Endometrial microvascular endothelial cells (primary cell): ENCODE data around the gene ERC1. TPM values are rescaled to one million over a fixed set of nuclear protein-coding genes. Genes with fewer than 3 reads are reported as not detected.

Source experiments
- in situ Hi-C: cut with HindIII; loops from 2 replicates; pipeline ENCODE4 v1.10.0; 2017; ENCODE audit warnings: low sequenced_read_pairs, low pct_unique_long_range_greater_than_20kb; ENCODE audit errors: inconsistent ontology term
- total RNA-seq: library from RNA; depleted of rRNA; stranded (reverse); fragments of >200 nt; gene quantifications from one replicate; pipeline ENCODE4 v1.2.3, GENCODE V29; 2015; ENCODE audit errors: inconsistent ontology term

ERC1 gene
- total RNA-seq, 1 donor from 2014 or later: 13.1 TPM

DNA sequence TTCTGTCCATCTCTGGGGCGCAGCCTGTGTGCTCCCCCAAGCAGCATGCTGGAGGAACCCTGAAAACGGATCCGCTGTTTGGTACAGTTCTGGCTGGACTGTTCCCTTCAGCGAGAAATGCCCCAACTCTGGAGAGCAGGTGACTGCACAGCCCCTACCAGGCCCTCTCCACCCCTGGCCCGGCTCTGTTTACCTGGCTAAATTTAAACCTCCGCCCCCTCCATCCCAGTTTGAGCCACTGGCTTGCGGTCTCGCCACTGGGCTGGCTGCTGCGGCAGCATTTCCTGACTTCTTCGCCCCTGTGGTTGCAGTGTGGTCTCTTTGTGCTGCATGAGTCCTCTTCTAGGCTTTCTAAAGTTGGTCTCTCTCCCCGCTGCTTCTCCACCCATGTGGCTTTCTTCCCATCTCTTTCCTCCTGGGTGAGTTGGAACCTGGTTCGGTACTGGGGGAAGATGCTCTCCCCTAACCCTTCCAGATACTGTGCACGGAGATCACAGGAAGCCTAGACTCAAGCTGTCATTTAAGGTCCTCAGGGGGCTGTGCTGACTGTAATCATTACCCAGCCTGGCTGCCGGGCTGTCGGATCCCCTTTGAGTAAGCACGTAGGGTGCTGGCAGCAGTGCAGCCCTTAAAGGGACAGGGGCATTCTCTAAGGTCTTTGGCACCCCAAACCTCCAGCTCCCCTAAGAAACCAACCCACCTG lies 542.7 kb downstream of the ERC1 start:
- in situ Hi-C loops: no loop called here

- in situ Hi-C loops: no loop called here
These were observed 543.7 kb downstream of the ERC1 start for GRCh38 chr12:1534748-1535147.

GRCh38 chr12:1536817-1537216 lies 545.8 kb downstream of the ERC1 start:
- in situ Hi-C loops: no loop called here

DNA sequence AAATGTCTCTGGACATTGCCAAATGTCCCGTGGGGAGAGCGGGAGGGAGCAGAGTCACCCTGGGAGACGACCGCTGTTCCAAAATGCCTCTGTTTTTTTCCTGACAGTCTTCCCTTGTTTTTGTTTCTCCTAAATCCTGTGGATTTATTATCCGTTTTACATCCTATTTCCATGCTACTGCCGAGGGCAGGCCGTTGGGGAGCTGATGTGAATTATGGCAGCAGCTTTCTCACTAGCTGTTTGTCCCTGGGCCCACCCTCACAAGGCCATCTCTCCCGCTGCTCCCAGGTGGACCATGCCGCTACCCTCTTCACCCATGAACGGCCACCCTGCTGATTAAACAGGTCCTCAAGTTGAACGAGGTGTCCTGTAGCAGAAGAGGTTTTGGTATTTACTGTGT lies 548.1 kb downstream of the ERC1 start:
- in situ Hi-C loops: no loop called here

DNA sequence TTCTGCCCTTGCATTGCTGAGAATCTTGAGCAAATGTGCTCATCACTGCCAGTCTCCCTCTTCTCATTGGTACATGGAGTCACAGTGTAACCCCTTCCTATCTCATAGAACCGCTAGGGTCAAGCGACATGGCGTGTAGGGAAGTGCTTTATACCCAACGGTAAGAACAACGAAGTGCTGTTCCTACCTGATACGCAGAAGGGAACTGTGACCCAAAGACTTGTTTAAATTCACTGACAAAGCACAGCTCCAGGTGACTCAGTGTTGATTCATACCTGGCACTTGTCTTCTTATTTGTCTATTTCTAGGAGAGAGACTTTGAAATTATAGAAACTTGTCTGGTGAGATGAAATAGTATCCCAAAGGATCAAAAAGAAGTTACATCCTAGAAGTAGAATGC lies 549.7 kb downstream of the ERC1 start:
- in situ Hi-C loops: no loop called here

GRCh38 chr12:1542599-1542998 lies 551.6 kb downstream of the ERC1 start:
- in situ Hi-C loops: no loop called here

GRCh38 chr12:1544996-1545700 lies 554.1 kb downstream of the ERC1 start:
- in situ Hi-C loops: no loop called here

Other genes with a start within 250 kb of the ERC1 start
- gene WNK1, start 238.6 kb upstream of the ERC1 start, total RNA-seq: 74.3 TPM
- 11.7 TPM for gene RAD52, start 41.5 kb upstream of the ERC1 start, total RNA-seq